ENCODE measurements around the gene PRELP. TPM values are rescaled to one million over a fixed set of nuclear protein-coding genes. Genes with fewer than 3 reads are reported as not detected.

Gene PRELP
- total and polyA plus RNA-seq, 10 of the 15 experiments (the other 5 are each of a cell fraction or from before 2014, with no cell fraction given): 0.03 to 0.05 TPM; not detected in 8

DNA sequence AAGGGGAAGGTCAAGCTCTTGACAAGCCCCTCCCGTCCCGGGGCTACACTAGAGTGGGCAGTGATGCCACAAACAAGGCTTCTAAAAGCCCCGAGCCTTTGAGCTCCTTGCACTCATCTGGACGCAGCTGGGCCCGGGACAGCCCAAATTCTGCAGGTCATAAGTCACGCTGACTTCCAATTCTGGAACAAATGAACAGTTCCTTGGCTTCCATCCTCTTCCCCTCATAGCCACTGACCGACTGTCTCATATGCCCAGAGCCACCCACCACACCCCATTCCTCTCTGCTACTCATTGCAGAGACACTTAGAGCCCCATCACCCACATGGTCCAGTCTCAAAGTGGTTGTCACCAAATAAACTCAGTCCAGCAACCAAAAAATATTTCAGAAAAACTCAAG, 32.8 kb upstream of the PRELP start:
- no TSS peak for BruUV-seq (replicated peaks)
- TF ChIP-seq, protein P1, sequence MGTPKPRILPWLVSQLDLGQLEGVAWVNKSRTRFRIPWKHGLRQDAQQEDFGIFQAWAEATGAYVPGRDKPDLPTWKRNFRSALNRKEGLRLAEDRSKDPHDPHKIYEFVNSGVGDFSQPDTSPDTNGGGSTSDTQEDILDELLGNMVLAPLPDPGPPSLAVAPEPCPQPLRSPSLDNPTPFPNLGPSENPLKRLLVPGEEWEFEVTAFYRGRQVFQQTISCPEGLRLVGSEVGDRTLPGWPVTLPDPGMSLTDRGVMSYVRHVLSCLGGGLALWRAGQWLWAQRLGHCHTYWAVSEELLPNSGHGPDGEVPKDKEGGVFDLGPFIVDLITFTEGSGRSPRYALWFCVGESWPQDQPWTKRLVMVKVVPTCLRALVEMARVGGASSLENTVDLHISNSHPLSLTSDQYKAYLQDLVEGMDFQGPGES (IDR thresholded peaks at IDR 0.05): no peak
- TF ChIP-seq, protein P2, sequence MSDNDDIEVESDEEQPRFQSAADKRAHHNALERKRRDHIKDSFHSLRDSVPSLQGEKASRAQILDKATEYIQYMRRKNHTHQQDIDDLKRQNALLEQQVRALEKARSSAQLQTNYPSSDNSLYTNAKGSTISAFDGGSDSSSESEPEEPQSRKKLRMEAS (IDR thresholded peaks at IDR 0.05; ENCODE audit: low read depth, low read length): no peak
- TF ChIP-seq, protein P3, sequence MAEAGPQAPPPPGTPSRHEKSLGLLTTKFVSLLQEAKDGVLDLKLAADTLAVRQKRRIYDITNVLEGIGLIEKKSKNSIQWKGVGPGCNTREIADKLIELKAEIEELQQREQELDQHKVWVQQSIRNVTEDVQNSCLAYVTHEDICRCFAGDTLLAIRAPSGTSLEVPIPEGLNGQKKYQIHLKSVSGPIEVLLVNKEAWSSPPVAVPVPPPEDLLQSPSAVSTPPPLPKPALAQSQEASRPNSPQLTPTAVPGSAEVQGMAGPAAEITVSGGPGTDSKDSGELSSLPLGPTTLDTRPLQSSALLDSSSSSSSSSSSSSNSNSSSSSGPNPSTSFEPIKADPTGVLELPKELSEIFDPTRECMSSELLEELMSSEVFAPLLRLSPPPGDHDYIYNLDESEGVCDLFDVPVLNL (IDR thresholded peaks at IDR 0.05; ENCODE audit: low read depth, low read length): no peak
- TF ChIP-seq TCF7 (IDR thresholded peaks at IDR 0.05; ENCODE audit: borderline replicate concordance) (no peak), MYB (IDR thresholded peaks at IDR 0.05; ENCODE audit: borderline replicate concordance, low read depth, low read length) (no peak), HDGF (IDR thresholded peaks at IDR 0.05) (no peak), ZSCAN29 (IDR thresholded peaks at IDR 0.05) (no peak), ZNF274 (IDR thresholded peaks at IDR 0.05; ENCODE audit: insufficient read depth, insufficient read length) (no peak), SREBF1 (IDR thresholded peaks at IDR 0.05; ENCODE audit: low read length) (no peak), RCOR1 (conservative IDR thresholded peaks at IDR 0.05; ENCODE audit: low read depth, low read length) (no peak), BMI1 (IDR thresholded peaks at IDR 0.05; ENCODE audit: borderline replicate concordance) (no peak), MYC (IDR thresholded peaks at IDR 0.05; ENCODE audit: insufficient read depth, insufficient read length, insufficient replicate concordance, low read length, severe bottlenecking) (no peak), PAX8 (IDR thresholded peaks at IDR 0.05) (no peak)
- Histone ChIP-seq H3K4me2 (ENCODE audit: control insufficient read depth, insufficient read depth) (no peak overlapping the region), H3K36me3 (ENCODE audit: control insufficient read depth in 2 of 2, insufficient read depth in 2 of 2, low read length in 1 of 2) (no peaks in the 10 kb centered on the region), H4K20me1 (ENCODE audit: control insufficient read depth, insufficient read depth) (no peaks in the 10 kb centered on the region), H3K27ac (ENCODE audit: control insufficient read depth, insufficient read depth) (no peak overlapping the region), H3K4me1 (ENCODE audit: control insufficient read depth, insufficient read depth, low read length) (no peaks in the 10 kb centered on the region), H3K4me3 (no peak overlapping the region), H3K9ac (ENCODE audit: control insufficient read depth, insufficient read depth, low read length) (no peak overlapping the region), H3K27me3 (replicated peaks in 1 of 2; ENCODE audit: control insufficient read depth in 2 of 2, insufficient read depth in 2 of 2, low read length in 1 of 2) (peaks cover 0 to 3% of the 10 kb centered on the region in 2 experiments; a peak in 2 of 4 replicates), H2AFZ (ENCODE audit: control insufficient read depth, low read depth, low read length) (no peak overlapping the region), H3K9me3 (replicated peaks; ENCODE audit: control insufficient read depth, insufficient read depth, low read length) (no peaks in the 10 kb centered on the region; the same call in 2 of the 3 replicates), H3K79me2 (ENCODE audit: control insufficient read depth, insufficient read depth, low read length) (no peaks in the 10 kb centered on the region)
- WGBS (ENCODE audit: insufficient coverage, insufficient replicate concordance, low lambda C conversion rate, missing lambda C conversion rate): 20% methylated on average over 7 of the region's 7 CpGs
- ChIA-PET SMC1A (ENCODE audit: uncharacterized antibody, unreplicated experiment) (interaction anchor here (0.9 to 10.3 kb wide), 12 partner anchors 9 to 175 kb away, joined by 3 to 295 read pairs (median 6); no protein-coding TSS in a partner anchor), CTCF (interaction anchor here (0.8 to 10.1 kb wide), 11 partner anchors 11 to 177 kb away, joined by 3 to 429 read pairs (median 5); no protein-coding TSS in a partner anchor), RAD21 (ENCODE audit: unreplicated experiment) (interaction anchor here (1.3 to 12.1 kb wide), 4 partner anchors 45 to 178 kb away, joined by 3 to 259 read pairs (median 24); no protein-coding TSS in a partner anchor), POLR2A (interaction anchor here (1.0 kb wide), 2 partner anchors 45 to 62 kb away, joined by 3 read pairs; no protein-coding TSS in a partner anchor)
- intact Hi-C loops (cut with micrococcal nuclease; ENCODE audit: unreplicated experiment) (loop anchor here (5.0 kb wide), 2 partner anchors 44 to 171 kb away; no protein-coding TSS in a partner anchor), in situ Hi-C loops (cut with MboI) (loop anchor here (5.0 kb wide), 2 partner anchors 101 to 171 kb away; no protein-coding TSS in a partner anchor)
- ATAC-seq: no peak
- DNase-seq (ENCODE audit: low read depth, low spot score): no peak
- FAIRE-seq: no peak

Measured in GM12878 (cell line).